HL-60 (cell line): ENCODE data around the gene SLC9A3.

Experiments used
- GABPA ChIP-seq: IDR thresholded peaks from 2 replicates; pipeline ENCODE4 v1.6.1; 2012; ENCODE audit warnings: low read depth
- POLR2AphosphoS5 ChIP-seq: IDR thresholded peaks from 2 replicates; pipeline ENCODE4 v1.6.1; 2012; ENCODE audit warnings: low read depth
- TF ChIP-seq, protein P1 (sequence below): IDR thresholded peaks from one replicate; pipeline ENCODE4 v1.5.1; 2011; ENCODE audit warnings: low read length, control low read depth, inconsistent platforms; ENCODE audit not compliant: insufficient read depth
- TF ChIP-seq, protein P2 (sequence below): IDR thresholded peaks from 2 replicates; pipeline ENCODE4 v1.6.1; 2012; ENCODE audit warnings: low read depth; ENCODE audit not compliant: insufficient replicate concordance

DNA sequence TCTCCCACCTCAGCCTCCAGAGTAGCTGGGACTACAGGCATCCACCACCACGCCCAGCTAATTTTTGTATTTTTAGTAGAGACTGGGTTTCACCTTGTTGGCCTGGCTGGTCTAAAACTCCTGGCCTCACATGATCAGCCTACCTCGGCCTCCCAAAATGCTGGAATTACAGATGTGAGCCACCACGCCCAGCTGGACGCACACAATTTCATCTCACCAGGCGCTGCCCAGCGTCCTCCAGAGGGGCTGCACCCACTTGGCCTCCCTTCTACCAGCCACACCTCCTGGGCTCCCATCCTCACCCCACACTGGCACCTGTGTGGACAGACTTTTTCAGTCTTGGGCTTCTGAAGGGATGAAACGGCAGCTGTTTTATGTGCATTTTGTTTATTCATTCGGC, 85.1 kb downstream of the SLC9A3 start:
- TF ChIP-seq, protein P1, sequence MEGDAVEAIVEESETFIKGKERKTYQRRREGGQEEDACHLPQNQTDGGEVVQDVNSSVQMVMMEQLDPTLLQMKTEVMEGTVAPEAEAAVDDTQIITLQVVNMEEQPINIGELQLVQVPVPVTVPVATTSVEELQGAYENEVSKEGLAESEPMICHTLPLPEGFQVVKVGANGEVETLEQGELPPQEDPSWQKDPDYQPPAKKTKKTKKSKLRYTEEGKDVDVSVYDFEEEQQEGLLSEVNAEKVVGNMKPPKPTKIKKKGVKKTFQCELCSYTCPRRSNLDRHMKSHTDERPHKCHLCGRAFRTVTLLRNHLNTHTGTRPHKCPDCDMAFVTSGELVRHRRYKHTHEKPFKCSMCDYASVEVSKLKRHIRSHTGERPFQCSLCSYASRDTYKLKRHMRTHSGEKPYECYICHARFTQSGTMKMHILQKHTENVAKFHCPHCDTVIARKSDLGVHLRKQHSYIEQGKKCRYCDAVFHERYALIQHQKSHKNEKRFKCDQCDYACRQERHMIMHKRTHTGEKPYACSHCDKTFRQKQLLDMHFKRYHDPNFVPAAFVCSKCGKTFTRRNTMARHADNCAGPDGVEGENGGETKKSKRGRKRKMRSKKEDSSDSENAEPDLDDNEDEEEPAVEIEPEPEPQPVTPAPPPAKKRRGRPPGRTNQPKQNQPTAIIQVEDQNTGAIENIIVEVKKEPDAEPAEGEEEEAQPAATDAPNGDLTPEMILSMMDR, result no peak
- TF ChIP-seq POLR2AphosphoS5 (no peak), GABPA (no peak)
- TF ChIP-seq, protein P2, sequence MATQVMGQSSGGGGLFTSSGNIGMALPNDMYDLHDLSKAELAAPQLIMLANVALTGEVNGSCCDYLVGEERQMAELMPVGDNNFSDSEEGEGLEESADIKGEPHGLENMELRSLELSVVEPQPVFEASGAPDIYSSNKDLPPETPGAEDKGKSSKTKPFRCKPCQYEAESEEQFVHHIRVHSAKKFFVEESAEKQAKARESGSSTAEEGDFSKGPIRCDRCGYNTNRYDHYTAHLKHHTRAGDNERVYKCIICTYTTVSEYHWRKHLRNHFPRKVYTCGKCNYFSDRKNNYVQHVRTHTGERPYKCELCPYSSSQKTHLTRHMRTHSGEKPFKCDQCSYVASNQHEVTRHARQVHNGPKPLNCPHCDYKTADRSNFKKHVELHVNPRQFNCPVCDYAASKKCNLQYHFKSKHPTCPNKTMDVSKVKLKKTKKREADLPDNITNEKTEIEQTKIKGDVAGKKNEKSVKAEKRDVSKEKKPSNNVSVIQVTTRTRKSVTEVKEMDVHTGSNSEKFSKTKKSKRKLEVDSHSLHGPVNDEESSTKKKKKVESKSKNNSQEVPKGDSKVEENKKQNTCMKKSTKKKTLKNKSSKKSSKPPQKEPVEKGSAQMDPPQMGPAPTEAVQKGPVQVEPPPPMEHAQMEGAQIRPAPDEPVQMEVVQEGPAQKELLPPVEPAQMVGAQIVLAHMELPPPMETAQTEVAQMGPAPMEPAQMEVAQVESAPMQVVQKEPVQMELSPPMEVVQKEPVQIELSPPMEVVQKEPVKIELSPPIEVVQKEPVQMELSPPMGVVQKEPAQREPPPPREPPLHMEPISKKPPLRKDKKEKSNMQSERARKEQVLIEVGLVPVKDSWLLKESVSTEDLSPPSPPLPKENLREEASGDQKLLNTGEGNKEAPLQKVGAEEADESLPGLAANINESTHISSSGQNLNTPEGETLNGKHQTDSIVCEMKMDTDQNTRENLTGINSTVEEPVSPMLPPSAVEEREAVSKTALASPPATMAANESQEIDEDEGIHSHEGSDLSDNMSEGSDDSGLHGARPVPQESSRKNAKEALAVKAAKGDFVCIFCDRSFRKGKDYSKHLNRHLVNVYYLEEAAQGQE, result no peak
